NCI-H345 treated with DMSO at 0.1 percent for 48 hours (cell line): ENCODE results near the gene CHKA.

Experiments used
- DNase-seq: peaks from one replicate; lab custom pipeline; 2025; ENCODE audit not compliant: unreplicated experiment; lab: John Stamatoyannopoulos, UW

The CHKA gene

GRCh38 chr11:68143310-68143689, 22.1 kb upstream of the CHKA start:
- DNase-seq = no peak

DNA sequence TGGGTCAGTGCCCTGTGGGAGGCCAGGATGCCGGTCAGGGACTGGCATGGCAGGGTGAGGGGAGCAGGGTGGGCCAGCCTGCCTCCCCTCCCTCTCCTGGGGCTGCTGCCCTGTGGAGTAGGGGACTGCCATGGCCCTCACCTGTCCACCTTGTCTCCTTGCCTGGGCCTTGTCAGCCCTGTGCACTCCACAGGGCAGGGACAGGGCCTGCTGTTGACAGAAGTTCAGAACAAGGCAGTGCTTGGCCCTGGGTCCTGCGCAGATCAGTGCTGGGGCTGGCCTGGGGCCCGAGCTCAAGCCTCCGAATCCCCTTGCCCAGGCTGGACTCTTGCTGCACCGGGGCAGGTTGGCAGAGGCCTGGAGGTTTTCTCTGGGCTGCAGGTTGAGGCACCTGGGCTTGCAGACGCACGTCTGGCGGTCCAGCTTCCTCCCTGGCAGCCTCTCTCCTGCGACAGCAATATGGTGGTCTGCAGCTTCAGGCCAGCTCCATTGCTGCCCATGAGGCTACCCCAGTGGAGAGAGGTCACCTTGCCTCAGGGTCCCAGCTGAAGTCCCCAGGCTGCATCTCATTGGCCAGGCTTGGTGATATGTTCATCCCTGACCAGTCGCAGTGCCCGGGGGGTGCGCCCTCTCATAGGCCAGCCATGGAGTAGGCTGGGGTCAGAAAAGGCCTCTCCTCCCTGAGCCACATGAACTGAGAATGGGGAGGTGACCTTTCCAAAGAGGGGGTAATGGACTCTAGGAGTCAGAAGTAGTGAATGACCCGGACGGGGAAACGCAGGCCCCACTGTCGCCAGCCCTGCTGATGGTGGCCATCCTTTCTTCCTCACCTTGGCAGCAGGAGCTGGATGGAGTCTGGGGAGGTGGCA, 21.5 kb upstream of the CHKA start:
- no peak for DNase-seq

GRCh38 chr11:68142028-68142412, 20.8 kb upstream of the CHKA start:
- no peak for DNase-seq

DNA sequence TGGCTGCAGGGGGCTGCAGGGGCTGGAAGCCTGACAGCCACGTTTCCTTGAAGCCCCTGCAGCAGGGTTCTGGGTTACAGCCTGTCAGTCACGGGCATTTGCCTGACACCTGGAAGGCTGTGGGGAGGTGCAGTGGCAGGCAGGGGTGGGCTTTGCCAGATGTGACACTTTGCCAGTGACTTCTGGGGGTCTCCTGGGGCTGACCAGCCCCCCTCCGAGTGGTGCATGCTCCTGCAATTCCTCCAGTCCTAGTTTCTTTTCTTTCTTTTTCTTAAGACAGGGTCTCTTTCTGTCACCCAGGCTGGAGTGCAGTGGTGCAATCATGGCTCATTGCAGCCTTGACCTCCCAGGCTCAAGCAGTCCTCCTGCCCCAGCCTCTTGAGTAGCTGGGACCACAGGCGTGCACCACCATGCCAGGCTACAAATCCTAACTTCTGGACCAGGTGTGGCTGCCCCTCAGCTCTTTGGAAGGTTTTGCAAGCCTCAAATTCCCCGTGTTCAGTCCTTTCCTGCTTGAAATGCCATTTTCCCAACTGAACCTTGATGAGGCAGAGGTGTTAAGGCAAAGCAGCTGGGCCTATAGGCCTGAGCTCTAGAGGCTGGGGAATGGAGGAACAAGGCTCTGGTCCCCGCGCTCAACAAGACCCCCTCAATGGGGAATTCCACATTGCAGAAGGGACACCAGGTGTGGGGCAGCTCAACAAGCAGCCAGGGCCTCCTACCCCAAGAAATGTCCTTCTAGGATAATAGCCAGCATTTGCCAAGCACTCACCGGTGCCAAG, 20.2 kb upstream of the CHKA start:
- DNase-seq = no peak

DNA sequence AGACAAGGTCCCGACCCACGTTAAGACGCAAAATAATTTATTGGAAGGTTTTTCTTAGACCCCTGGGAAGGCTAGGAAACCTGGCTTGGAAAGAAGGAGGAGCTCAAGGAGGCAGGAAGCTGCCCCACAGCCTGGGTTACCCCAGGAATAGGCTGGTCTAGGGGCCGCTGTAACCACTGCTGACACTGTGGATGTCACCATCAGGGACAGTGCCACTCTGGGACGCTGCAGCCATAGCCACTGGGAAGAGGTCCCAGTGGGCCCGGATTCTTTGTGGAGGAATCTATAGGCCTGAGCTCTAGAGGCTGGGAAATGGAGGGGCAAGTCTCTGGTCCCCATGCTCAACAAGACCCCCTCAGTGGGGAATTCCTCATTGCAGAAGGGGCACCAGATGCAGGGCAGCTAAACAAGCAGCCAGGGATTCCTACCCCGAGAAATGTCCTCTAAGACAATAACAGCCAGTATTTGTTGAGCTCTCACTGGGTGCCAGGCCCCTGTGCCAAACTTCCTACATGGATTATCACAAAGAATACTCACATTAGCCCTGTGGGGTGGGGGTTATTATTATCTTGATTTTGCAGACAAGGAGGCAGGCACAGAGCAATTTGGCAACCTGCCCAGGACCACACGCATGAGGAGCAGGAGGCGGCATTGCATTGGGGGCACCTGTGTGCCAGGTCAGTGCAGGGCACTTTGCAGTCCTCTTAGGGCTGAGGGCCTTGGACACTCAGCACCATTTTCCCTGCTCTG, 19.5 kb upstream of the CHKA start:
- DNase-seq = peak; percentile 22

DNA sequence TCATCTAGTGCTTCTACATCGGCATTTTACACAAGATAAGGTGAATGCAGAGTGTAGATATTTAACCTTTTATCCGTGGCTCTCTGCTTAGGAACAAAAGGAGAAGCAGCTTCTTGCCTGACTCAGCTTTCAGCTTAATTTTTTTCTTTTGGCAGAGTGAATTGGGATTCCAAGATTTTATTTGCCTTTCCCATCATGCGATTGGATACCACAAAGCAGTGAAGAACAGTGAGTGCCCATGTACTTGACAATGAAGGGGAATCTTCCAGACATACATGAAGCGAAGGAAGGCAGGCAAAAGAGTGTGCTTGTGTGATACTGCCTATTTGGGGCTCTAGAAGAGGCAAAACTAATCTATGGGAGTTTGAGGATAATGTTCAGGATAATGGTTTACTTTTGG, 17.0 kb upstream of the CHKA start:
- DNase-seq = no peak

DNA sequence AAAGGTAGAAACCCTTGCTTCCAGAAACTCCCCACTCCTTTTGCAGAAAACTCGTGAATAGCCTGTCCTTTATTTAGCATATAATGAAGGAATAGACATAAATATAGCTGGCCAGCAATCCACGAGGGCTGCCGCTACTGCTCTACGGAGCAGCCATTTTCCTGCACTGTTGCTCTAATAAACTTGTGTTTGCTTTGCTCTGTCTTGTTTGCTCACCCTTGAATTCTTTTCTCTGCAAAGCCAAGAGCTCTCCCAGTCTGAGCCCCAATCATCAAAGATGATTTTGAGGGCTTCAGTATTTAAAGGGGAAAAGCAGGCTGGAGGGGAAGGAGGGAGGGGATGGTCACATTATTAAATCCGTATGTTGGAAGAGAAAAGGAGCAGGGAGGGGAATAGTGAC, 16.6 kb upstream of the CHKA start:
- DNase-seq = no peak

DNA sequence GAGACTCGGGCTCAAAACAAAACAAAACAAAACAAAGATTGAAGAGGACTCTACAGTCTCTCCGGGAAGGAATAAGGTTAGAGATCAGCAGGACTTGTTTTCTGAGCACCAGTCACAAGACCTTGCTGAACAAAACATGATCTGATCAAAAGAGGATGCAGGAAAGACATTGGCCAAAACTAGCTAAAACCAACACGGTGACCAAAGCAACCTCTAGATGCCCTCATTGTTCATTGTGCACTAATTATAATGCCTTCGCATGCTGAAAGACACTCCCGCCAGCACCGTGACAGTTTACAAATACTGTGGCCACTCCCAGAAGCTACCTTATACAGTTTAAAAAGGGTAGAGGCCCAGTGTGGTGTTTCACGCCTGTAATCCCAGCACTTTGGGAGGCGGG, 15.7 kb upstream of the CHKA start:
- no peak for DNase-seq

GRCh38 chr11:68135161-68135560, 14.0 kb upstream of the CHKA start:
- no peak for DNase-seq

DNA sequence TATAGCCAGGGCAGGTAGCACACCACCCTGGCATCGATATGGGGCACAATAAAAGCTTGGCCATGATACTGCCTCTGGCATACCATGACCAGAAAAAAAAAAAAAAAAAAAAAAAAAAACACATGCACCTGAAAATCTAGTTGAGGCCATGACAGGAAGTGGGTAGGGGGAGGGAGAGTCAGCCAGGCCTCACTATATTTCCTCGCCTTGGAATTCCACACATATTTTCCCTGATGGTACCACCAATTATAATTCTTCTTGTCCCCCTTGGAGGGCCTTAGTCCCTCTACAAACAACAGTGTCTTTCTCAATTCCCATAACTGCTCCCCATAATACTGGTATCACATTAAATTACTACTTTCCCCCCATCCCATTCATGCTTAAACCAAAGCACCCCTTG, 12.6 kb upstream of the CHKA start:
- DNase-seq = no peak

DNA sequence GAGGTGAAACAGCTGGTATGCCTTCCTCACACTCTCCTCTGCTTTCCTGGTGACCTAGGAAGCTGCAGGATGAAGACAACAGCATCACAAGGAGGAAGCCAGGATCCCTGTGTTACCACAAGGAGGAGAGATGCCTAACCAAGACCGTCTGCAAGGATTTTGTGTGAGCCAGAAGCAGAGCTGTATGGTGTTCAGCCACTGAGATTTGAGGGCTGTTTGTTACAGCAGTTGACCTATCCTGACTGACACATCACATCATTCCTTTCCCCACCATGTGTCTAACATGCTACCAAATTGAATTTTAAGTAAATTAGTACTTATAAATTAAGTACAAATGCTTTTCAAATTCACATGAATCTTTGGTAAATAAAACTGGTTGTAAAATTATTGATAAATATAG, 8.9 kb upstream of the CHKA start:
- DNase-seq = no peak

DNA sequence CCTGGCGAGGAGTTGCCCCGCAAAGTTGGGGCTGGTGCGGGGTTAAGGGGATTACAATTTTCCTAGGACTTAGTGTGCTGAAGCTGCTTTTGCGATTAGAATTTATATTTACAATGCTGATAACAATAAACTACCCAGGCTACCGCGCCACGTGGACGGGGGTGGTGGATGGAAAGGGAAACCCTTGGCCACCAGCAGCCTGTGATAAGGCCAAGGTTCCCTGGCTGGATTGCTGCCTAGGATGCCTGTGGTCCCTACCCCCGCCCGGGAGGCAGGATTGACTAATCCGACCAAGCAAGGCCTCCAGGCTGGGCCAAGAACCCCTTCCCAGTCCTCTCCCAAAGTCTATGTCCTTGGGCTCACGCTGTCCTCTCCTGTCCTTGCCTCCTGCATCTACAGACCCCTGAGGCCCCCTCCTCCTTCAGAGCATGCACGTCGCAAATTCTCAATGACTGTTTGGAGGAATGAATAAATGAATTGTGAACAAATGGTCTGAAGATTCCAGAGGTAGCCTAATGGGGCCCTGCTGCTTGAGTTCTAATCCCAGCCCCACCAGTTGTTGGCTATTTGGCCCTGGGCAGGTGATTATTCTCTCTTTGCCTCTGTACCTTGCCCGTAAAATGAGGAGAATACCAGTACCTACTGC, 7.6 kb upstream of the CHKA start:
- DNase-seq = no peak

DNA sequence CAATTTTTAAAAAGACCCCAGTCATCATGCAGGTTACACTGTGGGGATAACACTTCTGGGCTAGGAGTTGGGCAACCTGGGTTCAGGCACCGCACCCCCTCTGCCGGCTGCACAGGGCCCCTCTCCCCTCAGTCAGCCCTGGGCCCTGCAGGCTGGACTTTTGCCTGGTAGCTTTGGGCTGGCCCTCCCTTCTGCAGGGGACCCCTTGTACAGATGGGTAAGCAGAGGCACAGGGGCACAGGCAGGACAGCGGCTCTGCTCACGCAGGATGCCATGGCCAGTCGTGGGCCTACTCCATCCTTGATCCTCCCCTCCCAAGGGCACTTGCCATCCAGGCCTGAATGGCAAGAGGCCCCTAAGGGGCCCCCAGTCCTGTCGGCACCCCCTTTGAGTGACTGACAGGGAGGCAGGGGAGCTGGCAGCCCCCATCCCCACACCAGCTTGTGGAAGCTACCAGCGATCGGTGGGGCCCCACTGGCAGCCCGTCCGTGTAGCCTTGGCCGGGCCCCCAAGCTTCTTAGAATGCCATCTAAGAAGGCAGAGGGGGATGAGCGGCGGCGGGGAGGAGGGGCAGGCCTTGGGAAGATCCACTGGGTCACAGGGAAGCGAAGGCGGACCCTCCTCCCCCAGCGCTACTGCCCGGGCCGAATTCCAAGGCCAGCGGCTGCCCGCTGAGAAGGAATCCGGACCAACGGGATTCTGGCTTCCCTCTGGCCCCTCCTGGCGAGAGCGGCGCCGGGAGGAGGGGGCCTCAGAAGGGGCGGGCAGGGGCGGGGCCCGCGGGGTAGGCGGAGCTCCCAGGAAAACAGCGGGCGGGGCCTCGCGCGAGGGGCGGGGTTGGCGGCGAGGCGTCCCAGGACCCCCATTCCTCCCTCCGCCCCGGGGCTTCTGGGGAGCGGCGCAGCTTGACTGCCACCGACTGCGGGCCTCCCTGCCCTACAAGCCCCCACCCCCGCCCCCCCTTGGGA, 6.8 kb upstream of the CHKA start:
- DNase-seq = no peak

DNA sequence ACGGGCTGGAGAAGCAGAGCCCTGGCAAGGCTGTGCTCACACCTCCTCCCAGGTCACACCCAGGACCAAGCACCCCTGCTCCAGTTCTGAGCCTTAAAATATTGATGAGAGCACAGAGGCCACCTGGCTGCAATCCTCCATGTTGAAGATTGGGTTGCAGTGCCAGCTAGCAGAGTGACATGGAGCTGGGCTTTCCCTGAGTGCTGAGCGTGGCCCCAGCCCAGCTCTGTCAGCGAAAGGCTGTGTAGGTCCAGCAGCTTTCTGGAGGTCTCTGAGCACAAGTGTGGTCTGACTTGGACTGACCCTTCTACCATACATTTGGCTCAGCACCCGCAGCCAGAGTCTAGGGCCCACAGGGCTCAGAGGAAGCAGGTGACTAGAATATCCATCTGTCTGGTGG, 4.0 kb upstream of the CHKA start:
- DNase-seq = no peak

DNA sequence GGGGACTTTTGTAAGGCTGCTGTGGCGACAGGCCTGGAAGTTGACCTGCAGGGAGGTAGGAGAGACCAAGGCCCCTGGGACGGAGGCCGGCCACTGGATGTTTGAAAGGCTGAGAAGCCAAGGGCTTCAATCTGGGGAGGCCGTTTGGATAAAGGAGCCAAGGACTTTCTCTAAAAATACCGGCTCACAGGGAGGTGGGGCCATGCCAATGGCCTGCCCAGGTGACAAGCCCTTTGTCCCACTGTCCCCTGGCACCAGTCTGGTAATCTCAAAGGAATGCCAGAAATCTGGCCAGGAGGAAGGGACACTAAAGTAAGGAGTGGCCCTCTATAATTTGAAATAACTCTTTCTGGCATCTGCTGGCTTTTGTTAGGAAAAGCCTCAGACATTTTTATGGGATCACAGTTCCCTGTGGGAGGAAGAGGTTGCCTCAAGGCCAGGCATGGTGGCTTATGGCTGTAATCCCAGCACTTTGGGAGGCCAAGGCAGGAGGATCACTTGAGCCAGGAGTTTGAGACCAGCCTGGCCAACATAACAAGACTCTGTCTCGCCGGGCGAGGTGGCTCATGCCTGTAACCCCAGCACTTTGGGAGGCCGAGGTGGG, 1.9 kb upstream of the CHKA start:
- no peak for DNase-seq

DNA sequence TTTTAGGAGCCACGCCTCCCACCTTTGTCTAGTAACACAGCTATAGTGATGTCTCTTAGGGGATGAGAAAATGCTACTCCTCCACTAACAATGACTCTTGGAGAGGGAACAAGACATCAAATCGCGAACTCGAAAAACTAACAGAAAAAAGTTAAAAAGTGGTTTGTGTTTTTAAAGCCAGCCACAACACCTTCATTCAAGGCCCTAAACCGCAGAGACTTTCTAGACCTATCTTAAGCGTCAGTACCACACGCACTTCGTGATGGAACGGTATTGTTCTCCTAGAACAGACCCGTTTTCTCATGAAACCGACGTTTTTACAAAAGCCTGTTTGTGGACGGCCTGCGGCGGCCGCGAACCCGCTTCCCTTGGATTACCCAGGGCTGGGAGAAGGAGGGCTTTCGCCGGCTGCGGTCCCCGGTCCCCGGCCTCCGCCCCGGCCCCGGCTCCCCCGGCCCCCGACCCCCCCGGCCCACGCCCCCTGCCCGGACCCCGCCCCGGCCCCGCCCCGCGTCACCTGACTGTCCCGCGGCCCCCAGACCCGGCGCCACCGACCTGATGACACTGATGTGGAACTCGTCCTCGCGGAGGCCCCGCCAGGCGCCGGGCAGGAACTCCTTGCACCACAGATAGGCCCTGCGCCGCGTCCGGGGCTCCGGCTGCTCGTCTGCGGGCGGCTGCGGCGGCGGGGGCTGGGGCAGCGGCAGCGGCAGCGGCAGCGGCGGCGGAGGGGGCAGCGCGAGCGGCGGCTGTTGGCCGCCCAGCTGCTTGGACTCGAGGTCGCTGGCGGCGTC, 718 bp downstream of the CHKA start:
- DNase-seq = peak; percentile 43

DNA sequence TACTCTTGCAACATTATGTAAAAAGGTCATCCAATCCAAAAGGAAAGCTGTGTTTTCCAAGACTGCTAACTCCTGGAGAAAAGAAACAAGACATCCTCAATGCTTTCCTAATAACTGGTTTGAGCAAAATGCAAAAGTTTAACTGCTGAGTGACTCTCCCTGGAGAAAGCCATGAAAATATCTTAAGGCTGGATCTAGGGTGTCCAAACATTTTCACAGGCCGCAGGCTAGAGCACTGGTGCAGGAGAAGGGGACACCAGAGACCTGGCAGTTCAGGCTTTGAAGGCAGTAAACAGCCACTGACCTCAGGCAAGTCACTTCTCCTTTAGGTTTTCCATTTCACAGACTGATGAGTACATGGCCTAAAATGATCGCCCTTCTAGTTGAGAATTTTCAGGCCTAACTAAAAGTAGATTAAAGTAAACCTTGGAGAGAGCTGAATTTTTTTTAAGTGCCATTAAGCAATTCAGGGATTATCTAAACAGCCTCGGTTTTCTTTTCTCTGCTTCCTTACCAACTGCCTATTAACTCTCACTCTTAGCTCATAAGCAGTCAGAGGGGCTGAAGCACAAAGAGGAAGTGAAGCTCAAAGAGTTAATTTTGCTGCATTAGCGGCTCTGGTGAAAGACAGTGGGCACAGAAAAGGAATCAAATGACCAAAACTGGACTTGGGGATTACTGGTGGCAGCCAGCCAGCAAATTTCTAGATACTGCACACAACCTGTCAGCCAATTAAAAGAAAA, 2.3 kb downstream of the CHKA start:
- DNase-seq = no peak

DNA sequence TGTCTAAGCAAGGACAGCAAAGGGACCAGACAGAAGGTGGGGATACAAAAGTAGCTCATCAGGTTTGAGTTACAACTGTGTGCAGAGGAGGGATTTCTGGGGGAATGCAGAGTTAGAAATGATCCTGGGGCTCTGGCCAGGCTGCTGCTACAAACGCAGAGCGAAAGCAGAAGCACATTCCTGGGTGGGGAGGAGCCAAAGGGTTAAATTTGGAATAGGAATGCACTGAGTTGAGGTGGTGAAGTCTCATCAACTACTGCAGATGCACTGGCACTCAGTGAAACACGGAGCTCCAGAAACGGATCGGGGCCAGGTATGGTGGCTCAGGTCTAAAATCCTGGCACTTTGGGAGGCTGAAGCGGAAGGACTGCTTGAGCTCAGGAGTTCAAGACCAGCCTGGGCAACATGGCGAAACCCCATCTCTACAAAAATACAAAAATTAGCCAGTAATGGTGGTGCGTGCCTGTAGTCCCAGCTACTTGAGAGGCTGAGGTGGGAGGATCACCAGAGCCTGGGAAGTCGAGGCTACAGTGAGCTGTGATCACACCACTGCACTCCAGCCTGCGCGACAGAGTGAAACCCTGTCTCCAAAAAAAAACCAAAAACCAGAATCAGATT, 3.2 kb downstream of the CHKA start:
- no peak for DNase-seq
